Fibroblast of lung (primary cell): ENCODE measurements around the gene SLC2A5.

Experiments
- EZH2 ChIP-seq: IDR thresholded peaks from 2 replicates; pipeline ENCODE4 v1.5.1; 2012; ENCODE audit warnings: low read length, control low read depth, mild to moderate bottlenecking; ENCODE audit errors: missing control alignments
- TF ChIP-seq, protein P1 (sequence below), 2 donors: IDR thresholded peaks in 1 of 2; conservative IDR thresholded peaks in 1 of 2; 1 replicate in 1 of 2; 2 replicates in 1 of 2; pipeline ENCODE4 v1.5.1; 2011 to 2012; ENCODE audit warnings: low read length in 2 of 2, control low read depth in 1 of 2, inconsistent platforms in 1 of 2, low read depth in 1 of 2, mild to moderate bottlenecking in 1 of 2

DNA sequence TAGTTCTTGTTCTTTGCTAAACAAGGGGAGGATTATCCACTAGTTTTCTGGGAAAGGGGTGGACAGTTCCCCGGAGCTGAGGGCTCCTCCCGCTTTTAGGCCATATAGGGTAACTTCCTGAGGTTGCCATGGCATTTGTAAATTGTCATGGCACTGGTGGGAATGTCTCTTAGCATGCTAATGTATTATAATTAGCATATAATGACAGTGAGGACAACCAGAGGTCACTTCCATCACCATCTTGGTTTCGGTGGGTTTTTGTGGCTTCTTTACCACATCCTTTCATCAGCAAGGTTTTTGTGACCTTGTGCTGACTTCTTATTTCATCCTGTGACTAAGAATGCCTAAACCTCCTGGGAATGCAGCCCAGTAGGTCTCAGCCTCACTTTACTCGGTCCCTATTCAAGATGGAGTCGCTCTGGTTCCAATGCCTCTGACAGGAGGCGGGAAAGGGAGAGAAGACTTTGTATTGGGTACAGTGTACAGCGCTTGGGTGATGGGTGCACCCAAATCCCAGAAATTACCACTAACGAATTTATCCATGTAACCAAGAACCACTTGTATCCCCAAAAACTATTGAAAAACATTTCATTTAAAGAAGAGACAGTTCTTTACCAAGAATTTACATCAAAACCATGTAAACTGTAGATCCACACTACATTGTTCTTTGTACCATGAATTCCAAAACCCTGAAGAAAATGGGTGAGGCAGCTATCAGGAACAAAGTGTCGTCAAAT, 8.7 kb upstream of the SLC2A5 start:
- TF ChIP-seq, protein P1, sequence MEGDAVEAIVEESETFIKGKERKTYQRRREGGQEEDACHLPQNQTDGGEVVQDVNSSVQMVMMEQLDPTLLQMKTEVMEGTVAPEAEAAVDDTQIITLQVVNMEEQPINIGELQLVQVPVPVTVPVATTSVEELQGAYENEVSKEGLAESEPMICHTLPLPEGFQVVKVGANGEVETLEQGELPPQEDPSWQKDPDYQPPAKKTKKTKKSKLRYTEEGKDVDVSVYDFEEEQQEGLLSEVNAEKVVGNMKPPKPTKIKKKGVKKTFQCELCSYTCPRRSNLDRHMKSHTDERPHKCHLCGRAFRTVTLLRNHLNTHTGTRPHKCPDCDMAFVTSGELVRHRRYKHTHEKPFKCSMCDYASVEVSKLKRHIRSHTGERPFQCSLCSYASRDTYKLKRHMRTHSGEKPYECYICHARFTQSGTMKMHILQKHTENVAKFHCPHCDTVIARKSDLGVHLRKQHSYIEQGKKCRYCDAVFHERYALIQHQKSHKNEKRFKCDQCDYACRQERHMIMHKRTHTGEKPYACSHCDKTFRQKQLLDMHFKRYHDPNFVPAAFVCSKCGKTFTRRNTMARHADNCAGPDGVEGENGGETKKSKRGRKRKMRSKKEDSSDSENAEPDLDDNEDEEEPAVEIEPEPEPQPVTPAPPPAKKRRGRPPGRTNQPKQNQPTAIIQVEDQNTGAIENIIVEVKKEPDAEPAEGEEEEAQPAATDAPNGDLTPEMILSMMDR (conservative IDR thresholded peaks at IDR 0.05 in 1 of 2, IDR thresholded peaks at IDR 0.05 in 1 of 2; ENCODE audit: low read depth in 1 of 2, low read length in 2 of 2) = no peak
- no peak for TF ChIP-seq EZH2
